CD14-positive monocyte (primary cell): ENCODE results near the gene NSG2. TPM values are rescaled to one million over a fixed set of nuclear protein-coding genes. Genes with fewer than 3 reads are reported as not detected.

ENCODE experiments used
- DNase-seq, 3 donors: peaks; one replicate each; pipeline ENCODE4 v3.0.0-alpha.2; 2011 to 2022
- H2AFZ ChIP-seq: 2 replicates; pipeline ENCODE4 v1.6.0; 2012; ENCODE audit warnings: mild to moderate bottlenecking, low read depth, low read length, inconsistent platforms; ENCODE audit not compliant: insufficient read depth, poor library complexity, severe bottlenecking
- H3K27ac ChIP-seq, 2 donors: 1 replicate in 1 of 2; 2 replicates in 1 of 2; pipeline ENCODE4 v1.5.1; 2012 to 2013; ENCODE audit warnings: low read length in 2 of 2, control low read depth in 1 of 2, inconsistent platforms in 1 of 2, low read depth in 1 of 2, mild to moderate bottlenecking in 1 of 2
- H3K27me3 ChIP-seq, 2 donors: one replicate each; pipeline versions ENCODE4 v1.6.0 to v1.6.1; 2011 to 2013; ENCODE audit warnings: low read length in 2 of 2; ENCODE audit not compliant: control insufficient read depth in 2 of 2, insufficient read depth in 2 of 2
- H3K36me3 ChIP-seq, 2 donors: replicated peaks in 1 of 2; 1 replicate in 1 of 2; 2 replicates in 1 of 2; pipeline versions ENCODE4 v1.5.1 to v1.6.1; 2012 to 2013; ENCODE audit warnings: low read length in 2 of 2, control low read depth in 1 of 2, inconsistent platforms in 1 of 2, mild to moderate bottlenecking in 1 of 2; ENCODE audit not compliant: insufficient read depth in 2 of 2, control insufficient read depth in 1 of 2
- H3K4me1 ChIP-seq, 2 donors: 1 replicate in 1 of 2; 2 replicates in 1 of 2; pipeline versions ENCODE4 v1.5.1 to v1.6.1; 2012 to 2013; ENCODE audit warnings: low read length in 2 of 2, control low read depth in 1 of 2, inconsistent platforms in 1 of 2, mild to moderate bottlenecking in 1 of 2, moderate library complexity in 1 of 2; ENCODE audit not compliant: insufficient read depth in 2 of 2, control insufficient read depth in 1 of 2
- H3K4me2 ChIP-seq: replicated peaks from 2 replicates; pipeline ENCODE3; 2012; ENCODE audit warnings: low read length, moderate library complexity, mild to moderate bottlenecking; ENCODE audit not compliant: poor library complexity, severe bottlenecking; ENCODE audit errors: extremely low read depth
- H3K4me3 ChIP-seq, 3 experiments: fragments of 200-600 bp in 1 of 3; sonication (generic) in 1 of 3; replicated peaks in 1 of 3; 1 replicate in 2 of 3; 2 replicates in 1 of 3; pipeline ENCODE4 v1.5.1; 2011 to 2013; ENCODE audit warnings: low read length in 3 of 3, mild to moderate bottlenecking in 3 of 3, control low read depth in 2 of 3, low read depth in 2 of 3, inconsistent platforms in 1 of 3, moderate library complexity in 1 of 3
- H3K79me2 ChIP-seq: 2 replicates; pipeline ENCODE4 v1.6.0; 2012; ENCODE audit warnings: mild to moderate bottlenecking, control low read depth, inconsistent platforms, low read length, moderate library complexity; ENCODE audit not compliant: insufficient read depth
- H3K9ac ChIP-seq: 2 replicates; pipeline ENCODE4 v1.6.0; 2017; ENCODE audit warnings: low read length, mild to moderate bottlenecking; ENCODE audit not compliant: insufficient read depth, poor library complexity, severe bottlenecking
- H3K9me3 ChIP-seq, 2 donors: replicated peaks in 1 of 2; 1 replicate in 1 of 2; 2 replicates in 1 of 2; pipeline versions ENCODE4 v1.5.1 to v1.6.1; 2012 to 2013; ENCODE audit warnings: low read length in 2 of 2, control low read depth in 1 of 2; ENCODE audit not compliant: control insufficient read depth in 1 of 2, insufficient read depth in 1 of 2
- H4K20me1 ChIP-seq: 2 replicates; pipeline ENCODE4 v1.6.0; 2012; ENCODE audit warnings: mild to moderate bottlenecking, low read length, control low read depth, moderate library complexity; ENCODE audit not compliant: insufficient read depth
- H3K27ac Mint-ChIP-seq, 7 donors: one replicate each; pipeline ENCODE4 v1.8.0; 2020; ENCODE audit warnings: mild to moderate bottlenecking in 7 of 7, mixed read lengths in 7 of 7, moderate library complexity in 6 of 7, inconsistent platforms in 2 of 7
- H3K27me3 Mint-ChIP-seq, 3 donors: one replicate each; pipeline ENCODE4 v1.8.0; 2021 to 2022; ENCODE audit warnings: low read depth in 3 of 3, mild to moderate bottlenecking in 3 of 3, mixed read lengths in 3 of 3, moderate library complexity in 3 of 3, inconsistent platforms in 1 of 3
- H3K36me3 Mint-ChIP-seq, 2 donors: one replicate each; pipeline ENCODE4 v1.8.0; 2020; ENCODE audit warnings: mixed read lengths in 2 of 2, inconsistent platforms in 1 of 2, mild to moderate bottlenecking in 1 of 2
- H3K4me1 Mint-ChIP-seq: one replicate; pipeline ENCODE4 v1.8.0; 2020; ENCODE audit warnings: mild to moderate bottlenecking, mixed read lengths
- H3K4me3 Mint-ChIP-seq, 2 donors: one replicate each; pipeline ENCODE4 v1.8.0; 2020; ENCODE audit warnings: mild to moderate bottlenecking in 2 of 2, mixed read lengths in 2 of 2, moderate library complexity in 1 of 2
- H3K9me3 Mint-ChIP-seq, 7 donors: one replicate each; pipeline ENCODE4 v1.8.0; 2020 to 2022; ENCODE audit warnings: mixed read lengths in 7 of 7, mild to moderate bottlenecking in 6 of 7, moderate library complexity in 6 of 7, inconsistent platforms in 2 of 7
- WGBS: methylation state at CpG from one replicate; pipeline ENCODE4 v1.1.5; 2013; ENCODE audit warnings: missing lambda C conversion rate; ENCODE audit not compliant: insufficient coverage; 5-methylcytosine and 5-hydroxymethylcytosine counted together
- intact Hi-C, 2 donors: fragments of 100-400 bp; cut with micrococcal nuclease; formaldehyde crosslinking; loops; one replicate each; pipeline versions ENCODE4 v1.15.0 to v1.15.1; 2023
- polyA plus RNA-seq, 3 donors: library from polyadenylated mRNA; depleted of rRNA in 1 of 3; unstranded in 2 of 3; stranded (reverse) in 1 of 3; fragments of 300-500 nt in 2 of 3; fragments of >200 nt in 1 of 3; fragmentation: Illumina TruSeq in 2 of 3; gene quantifications; 1 replicate in 2 of 3; 2 replicates in 1 of 3; pipeline ENCODE4 v1.2.3, GENCODE V29; 2012 to 2021
- TF ChIP-seq, protein P1 (sequence below): fragments of 200-600 bp; IDR thresholded peaks from one replicate; pipeline ENCODE4 v1.8.0; 2022; ENCODE audit warnings: antibody characterized with exemption, mild to moderate bottlenecking

NSG2 gene
- polyA plus RNA-seq, 3 donors: not detected

DNA sequence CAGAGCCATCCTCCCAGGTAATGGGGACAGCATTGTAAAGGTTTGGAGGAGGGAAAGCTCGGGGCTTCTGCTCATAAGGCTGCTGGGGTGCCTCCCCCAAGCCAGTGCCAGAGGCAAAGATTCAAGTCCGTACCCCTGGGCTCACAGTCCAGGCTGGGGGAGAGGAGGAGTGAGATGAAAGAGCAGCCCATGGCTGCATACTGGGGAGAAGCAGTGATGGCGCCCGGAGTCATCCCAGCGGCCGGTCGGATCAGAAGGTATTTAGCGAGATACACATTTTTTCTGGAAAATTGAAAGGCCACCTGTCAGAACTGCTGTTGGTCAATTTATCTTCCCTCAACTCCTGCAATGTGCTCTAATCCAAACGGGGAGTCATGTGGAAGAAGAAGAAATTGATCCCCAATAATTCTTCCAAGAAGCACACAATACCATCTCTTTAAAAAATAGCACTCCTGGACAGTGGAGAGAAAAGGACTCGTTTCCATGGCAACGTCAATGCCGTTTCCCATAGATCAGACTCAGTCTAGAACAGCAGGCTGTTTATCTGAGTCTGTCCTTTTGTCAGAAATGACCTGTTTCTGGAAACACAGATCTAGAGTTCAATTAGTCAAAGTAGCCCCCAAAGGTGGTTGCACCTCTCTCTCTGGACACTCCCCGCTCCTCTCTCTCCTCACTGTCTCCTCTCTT, 65.9 kb downstream of the NSG2 start:
- Mint-ChIP-seq H3K4me3 (no peak overlapping the region), H3K4me1 (no peaks in the 10 kb centered on the region), H3K27ac (no peak overlapping the region), H3K9me3 (peaks cover 0 to 1% (median 0%) of the 10 kb centered on the region in 7 donors), H3K27me3 (peaks cover 2 to 12% (median 3%) of the 10 kb centered on the region in 3 donors), H3K36me3 (no peaks in the 10 kb centered on the region)
- no peaks in the 10 kb centered on the region for H3K9me3 ChIP-seq
- H3K36me3 ChIP-seq: no peaks in the 10 kb centered on the region
- no peak for DNase-seq
- H3K27me3 ChIP-seq: no peaks in the 10 kb centered on the region
- no peak overlapping the region for H3K27ac ChIP-seq
- H3K9ac ChIP-seq: no peak overlapping the region
- H3K4me3 ChIP-seq: no peak overlapping the region
- WGBS: 75% methylated on average over 5 of the region's 13 CpGs
- H3K79me2 ChIP-seq: no peaks in the 10 kb centered on the region
- H3K4me1 ChIP-seq: no peaks in the 10 kb centered on the region
- intact Hi-C loops: no loop called here
- H3K4me2 ChIP-seq: no peak overlapping the region
- H2AFZ ChIP-seq: no peak overlapping the region
- no peaks in the 10 kb centered on the region for H4K20me1 ChIP-seq
- TF ChIP-seq, protein P1, sequence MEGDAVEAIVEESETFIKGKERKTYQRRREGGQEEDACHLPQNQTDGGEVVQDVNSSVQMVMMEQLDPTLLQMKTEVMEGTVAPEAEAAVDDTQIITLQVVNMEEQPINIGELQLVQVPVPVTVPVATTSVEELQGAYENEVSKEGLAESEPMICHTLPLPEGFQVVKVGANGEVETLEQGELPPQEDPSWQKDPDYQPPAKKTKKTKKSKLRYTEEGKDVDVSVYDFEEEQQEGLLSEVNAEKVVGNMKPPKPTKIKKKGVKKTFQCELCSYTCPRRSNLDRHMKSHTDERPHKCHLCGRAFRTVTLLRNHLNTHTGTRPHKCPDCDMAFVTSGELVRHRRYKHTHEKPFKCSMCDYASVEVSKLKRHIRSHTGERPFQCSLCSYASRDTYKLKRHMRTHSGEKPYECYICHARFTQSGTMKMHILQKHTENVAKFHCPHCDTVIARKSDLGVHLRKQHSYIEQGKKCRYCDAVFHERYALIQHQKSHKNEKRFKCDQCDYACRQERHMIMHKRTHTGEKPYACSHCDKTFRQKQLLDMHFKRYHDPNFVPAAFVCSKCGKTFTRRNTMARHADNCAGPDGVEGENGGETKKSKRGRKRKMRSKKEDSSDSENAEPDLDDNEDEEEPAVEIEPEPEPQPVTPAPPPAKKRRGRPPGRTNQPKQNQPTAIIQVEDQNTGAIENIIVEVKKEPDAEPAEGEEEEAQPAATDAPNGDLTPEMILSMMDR: no peak

- DNase-seq: no peak
- TF ChIP-seq, protein P1: no peak
- no peak overlapping the region for H2AFZ ChIP-seq
- H3K27me3 Mint-ChIP-seq: peaks cover 2 to 8% (median 3%) of the 10 kb centered on the region in 3 donors
- H3K27ac ChIP-seq: no peak overlapping the region
- no peaks in the 10 kb centered on the region for H3K36me3 Mint-ChIP-seq
- H3K36me3 ChIP-seq: no peaks in the 10 kb centered on the region
- no peaks in the 10 kb centered on the region for H3K79me2 ChIP-seq
- no peak overlapping the region for H3K9ac ChIP-seq
- H3K9me3 Mint-ChIP-seq: peaks cover 0 to 9% (median 3%) of the 10 kb centered on the region in 7 donors
- no peaks in the 10 kb centered on the region for H3K4me1 Mint-ChIP-seq
- H3K4me3 Mint-ChIP-seq: no peak overlapping the region
- intact Hi-C loops: no loop called here
- peaks cover 0 to 10% of the 10 kb centered on the region in 2 donors for H3K9me3 ChIP-seq
- H4K20me1 ChIP-seq: no peaks in the 10 kb centered on the region
- no peak overlapping the region for H3K4me3 ChIP-seq
- H3K4me2 ChIP-seq: no peak overlapping the region
- H3K27me3 ChIP-seq: no peaks in the 10 kb centered on the region
- WGBS: 92% methylated on average over 5 of the region's 7 CpGs
- no peak overlapping the region for H3K27ac Mint-ChIP-seq
- no peaks in the 10 kb centered on the region for H3K4me1 ChIP-seq
Observed at GRCh38 chr5:174115226-174115625, 69.7 kb downstream of the NSG2 start.
